Measurements from ENCODE around the gene BRD9.
A peak's percentile ranks its signal among the peaks of the same experiment; 100 is the strongest.
"Not testable (repeated sequence)": the region's sequence is repeated elsewhere in the genome, so short reads cannot be mapped to it uniquely, and the experiment has no call there.

Gene BRD9

DNA sequence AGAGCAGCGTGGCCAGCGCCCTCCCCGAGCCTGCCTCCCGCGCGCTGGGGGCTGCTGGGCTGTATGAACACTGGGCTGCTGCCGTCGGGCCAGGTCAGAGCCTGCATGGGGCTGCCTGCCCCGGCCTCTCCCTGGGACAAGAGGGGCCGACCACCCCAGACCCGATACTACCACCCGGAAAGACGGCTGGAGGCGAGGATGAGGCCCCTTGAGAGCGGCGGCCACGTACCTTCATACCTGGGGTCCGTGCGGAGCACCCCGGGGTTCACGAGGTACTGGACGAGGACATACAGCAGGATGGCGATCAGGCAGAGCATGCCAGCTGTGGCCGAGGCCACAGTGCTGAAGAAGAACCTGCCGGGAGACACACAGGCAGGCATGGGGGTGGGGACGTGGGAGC is 49.2 kb downstream of the BRD9 start:
- DNase-seq, result not testable (repeated sequence)

GRCh38 chr5:842402-843221 is 50.0 kb downstream of the BRD9 start:
- not testable (repeated sequence) for DNase-seq

DNA sequence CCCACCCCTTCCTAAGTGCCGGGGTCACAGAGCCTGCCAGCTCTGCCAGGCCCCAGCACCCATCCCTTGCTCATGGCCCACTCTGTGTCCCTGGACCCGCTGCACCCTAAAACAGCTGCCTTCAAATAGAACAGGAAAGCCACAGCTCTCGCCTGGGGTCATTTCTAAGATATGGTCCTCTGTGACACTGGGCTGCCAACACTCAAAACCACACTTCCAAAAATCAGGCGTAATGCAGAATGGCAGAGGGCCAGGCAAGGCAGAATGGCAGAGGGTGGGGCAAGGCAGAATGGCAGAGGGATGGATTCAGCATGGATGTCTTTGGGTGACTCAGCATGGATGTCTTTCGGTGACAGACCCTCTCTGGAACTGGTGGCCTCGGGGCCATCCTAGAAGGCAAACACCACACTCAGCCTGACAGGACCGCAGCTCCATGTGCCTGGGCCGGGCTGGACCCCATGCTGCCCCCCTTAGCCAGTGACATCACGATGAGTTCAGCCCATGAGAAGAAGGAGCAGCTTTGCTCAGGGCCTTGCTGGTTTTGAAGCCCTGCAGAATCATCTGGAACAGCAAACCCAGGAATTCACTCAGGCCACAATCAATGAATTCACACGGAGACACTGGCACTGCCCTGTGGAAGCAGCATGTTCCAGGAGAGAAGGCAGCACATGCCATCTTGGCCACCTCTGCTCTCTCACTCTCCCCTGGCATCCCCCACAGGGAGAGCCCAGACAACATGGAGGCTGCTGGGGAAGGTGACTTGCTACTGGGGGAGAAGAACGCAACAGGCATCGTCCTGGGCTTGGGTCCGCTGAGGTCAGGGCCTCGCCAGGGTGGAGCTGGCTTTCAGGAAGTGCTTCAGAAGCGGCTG is 50.8 kb downstream of the BRD9 start:
- DNase-seq, result not testable (repeated sequence)

- not testable (repeated sequence) for DNase-seq
These were observed 51.6 kb downstream of the BRD9 start for GRCh38 chr5:840974-841435.

DNA sequence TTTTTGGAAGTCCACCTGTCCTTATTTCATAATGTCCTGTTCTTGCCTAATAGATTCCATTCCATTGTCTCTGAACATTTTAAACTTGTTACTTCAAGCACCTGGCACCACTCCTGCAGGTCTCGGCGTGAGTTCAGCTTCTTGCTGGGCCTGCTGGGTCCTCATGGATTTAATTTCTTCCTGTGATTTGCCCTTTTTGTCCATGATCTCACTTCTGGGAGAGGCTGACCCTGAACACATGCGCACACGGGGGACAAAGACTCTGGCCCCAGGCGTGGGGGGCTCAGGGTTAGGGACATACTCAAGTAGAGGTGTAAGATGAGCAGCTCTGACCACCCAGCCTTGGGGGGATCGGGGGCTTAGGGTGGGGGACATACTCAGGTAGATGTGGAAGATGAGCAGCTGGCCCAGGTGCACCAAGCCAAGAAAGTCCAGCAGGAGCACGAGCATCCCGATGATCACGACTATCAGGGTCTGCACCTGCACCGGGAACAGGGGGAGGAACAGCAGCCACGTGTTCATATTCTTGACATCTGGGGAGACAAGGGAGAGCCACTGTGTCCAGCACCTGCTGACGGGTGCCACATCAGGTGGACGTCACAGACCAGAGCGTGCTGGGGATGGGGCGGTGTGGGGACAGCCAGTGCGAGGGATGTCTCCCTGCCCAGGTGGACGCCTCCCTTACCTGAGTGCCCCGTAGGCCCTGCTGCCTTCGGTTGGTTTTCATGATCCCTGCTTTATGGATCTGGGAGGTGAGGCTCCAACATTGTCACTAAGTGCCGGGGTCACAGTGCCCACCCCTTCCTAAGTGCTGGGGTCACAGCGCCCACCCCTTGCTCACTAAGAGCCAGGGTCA is 52.3 kb downstream of the BRD9 start:
- not testable (repeated sequence) for DNase-seq

DNA sequence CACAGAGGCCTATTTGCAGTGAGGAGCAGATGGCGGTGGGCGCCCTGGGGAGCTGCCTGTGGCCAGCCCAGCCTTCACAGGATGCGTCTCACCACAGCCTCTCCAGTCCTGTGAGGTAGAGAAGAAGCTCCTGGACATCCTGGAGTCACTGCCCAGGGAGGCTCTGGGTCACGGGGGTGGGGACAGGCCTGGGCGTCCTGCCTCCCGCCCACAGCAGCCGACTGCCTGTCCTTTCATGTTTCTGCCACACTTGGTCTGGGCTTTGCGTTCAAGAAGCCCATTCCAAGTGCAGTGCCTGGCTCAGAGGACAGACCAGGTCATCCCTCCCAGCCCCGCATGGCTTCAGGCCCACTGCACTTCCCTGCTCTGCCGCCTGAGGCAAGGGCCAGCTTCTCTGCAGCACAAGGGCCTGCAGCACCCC is 54.2 kb downstream of the BRD9 start:
- DNase-seq, result not testable (repeated sequence)

- DNase-seq, result not testable (repeated sequence)
These were observed 54.9 kb downstream of the BRD9 start for GRCh38 chr5:837621-838121.

- peak; percentile 50 for DNase-seq
These were observed 56.5 kb downstream of the BRD9 start for GRCh38 chr5:835933-836612.

DNA sequence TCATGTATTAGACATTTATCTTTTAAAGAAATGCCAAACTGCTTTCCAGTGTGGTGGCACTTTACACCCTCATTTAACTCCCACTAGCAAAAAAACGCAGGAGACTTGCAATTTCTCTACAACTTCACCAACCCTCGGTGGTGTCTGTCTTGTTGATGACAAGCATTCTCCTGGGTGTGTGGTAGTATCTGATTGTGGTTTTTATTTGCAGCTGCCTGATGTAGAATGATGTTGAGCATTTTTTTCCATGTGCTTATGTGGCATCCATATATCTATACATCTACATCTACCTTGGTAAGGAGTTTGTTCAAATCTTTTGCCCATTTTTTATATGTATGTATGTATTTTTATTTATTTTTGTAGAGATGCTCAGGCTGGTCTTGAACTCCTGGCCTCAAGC is 58.6 kb downstream of the BRD9 start:
- not testable (repeated sequence) for DNase-seq

DNA sequence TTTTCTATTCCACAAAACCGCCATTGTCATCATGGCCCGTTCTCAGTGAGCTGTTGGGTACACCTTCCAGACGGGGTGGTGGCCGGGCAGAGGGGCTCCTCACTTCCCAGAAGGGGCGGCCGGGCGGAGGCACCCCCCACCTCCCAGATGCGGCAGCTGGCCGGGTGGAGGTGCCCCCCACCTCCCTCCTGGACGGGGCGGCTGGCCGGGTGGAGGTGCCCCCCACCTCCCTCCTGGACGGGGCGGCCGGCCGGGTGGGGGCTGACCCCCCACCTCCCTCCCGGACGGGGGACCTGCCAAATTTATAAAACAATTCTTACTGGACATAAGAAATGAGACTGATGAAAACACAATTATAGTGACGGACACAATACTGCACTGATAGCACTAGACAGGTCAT is 64.4 kb downstream of the BRD9 start:
- DNase-seq, result not testable (repeated sequence)

DNA sequence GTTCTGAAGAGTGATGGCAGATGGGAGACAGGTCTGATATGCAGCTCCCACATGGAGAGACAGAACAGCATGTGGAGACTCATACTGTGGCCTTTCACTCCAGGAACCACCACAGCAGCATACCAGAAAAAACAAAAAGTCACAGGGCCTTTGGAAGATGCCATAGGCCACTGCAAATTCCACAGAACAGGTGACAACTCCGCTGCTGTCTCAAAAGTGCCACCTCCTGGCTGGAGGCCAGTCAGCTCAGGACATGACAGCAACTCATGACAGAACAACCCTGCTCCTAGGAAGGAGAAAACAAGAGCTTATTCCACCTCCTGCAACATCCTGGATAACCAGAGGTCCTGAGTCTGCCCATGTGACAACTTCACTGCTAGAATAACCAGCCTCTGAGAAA is 67.1 kb downstream of the BRD9 start:
- DNase-seq, result not testable (repeated sequence)

- DNase-seq, result no peak
These were observed 71.1 kb downstream of the BRD9 start for GRCh38 chr5:821504-821903.

DNA sequence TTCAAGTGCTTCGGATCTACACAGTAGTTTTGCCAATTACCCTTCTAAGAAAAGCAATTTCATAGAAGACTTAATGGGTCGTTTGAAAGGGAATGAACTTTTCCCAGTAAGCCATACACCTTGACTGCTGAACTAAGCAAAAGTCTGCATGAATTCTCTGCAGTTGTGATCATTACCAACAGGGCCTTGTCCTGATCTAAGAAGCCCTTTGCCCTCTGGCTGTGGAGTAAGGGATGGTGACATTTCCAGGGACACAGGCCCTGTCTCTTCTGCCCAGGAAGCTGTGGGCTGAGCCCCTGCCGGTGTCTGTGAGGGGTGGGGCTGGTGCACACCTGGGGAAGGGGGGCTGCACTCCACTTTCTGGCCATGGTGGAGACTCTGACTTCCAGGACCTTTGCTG is 72.4 kb downstream of the BRD9 start:
- DNase-seq, result no peak

GRCh38 chr5:819078-819477 is 73.5 kb downstream of the BRD9 start:
- no peak for DNase-seq

DNA sequence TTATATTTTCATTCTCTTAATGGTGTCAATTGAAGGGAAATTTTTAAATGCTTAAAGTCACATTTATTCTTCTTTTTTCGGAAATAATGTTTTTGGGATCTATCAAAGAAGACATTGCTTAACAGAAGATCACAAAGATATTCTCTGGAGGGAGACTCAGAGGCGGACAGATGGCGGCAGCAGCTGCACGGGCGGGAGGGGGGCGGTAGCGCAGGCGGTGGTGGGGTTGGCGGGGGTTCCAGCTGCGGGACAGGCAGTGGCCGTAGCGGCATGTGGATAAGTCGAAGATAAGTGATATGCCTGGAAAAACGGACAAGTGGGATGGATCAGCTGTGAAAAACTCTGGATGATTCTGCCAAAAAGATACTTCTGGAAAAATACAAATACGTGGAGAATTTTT is 76.4 kb downstream of the BRD9 start:
- no peak for DNase-seq

DNA sequence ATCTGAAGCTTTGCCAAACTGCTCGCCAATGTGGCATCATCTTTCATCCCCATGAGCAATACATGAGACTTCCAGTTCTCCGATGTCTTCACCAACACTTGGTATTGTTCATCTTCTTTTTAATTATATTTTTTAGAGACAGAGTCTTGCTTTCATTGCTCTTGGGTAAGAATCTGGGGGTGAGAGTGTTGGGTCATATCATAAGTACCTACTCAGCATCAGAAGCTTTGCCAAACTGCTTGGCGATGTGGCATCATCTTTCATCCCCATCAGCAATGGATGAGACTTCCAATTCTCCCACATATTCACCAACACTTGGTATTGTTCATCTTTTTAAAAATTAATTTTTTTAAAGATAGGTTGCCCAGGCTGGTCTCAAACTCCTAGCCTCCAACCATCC is 77.2 kb downstream of the BRD9 start:
- DNase-seq, result no peak

All from hematopoietic multipotent progenitor cell treated with erythropoietin and hydrocortisone succinate and interleukin-3 and kit ligand, for 6 days (in vitro differentiated cells).